ENCODE data around the gene RIMBP2. TPM values are rescaled to one million over a fixed set of nuclear protein-coding genes. Genes with fewer than 3 reads are reported as not detected.

The RIMBP2 gene
- total RNA-seq, 5 donors from 2014 or later (not counting 1 experiment from before 2014, with no cell fraction given), result 0.10 to 0.38 TPM; not detected in 3

- H3K36me3 ChIP-seq (ENCODE audit: control insufficient read depth in 2 of 2, extremely low read depth in 1 of 2, insufficient read depth in 1 of 2, low read length in 1 of 2), result no peaks in the 10 kb centered on the region
- ChIA-PET CTCF (no interaction called here), POLR2A (no interaction called here)
- no peak overlapping the region for H3K4me3 Mint-ChIP-seq
- H3K4me3 ChIP-seq (ENCODE audit: control insufficient read depth in 1 of 2, extremely low read depth in 1 of 2, low read length in 1 of 2), result no peak overlapping the region
- H3K27ac Mint-ChIP-seq, result no peak overlapping the region
- no peak for ATAC-seq (replicated peaks in 1 of 4)
- peaks cover 5 to 11% of the 10 kb centered on the region in 2 donors for H3K27me3 Mint-ChIP-seq
- H3K27me3 ChIP-seq (replicated peaks in 1 of 2; ENCODE audit: control insufficient read depth in 2 of 2, extremely low read depth in 1 of 2, insufficient read depth in 2 of 2, low read length in 1 of 2), result peaks cover 0 to 7% of the 10 kb centered on the region in 2 experiments
- H3K4me1 Mint-ChIP-seq, result no peaks in the 10 kb centered on the region
- no peak overlapping the region for H3K27ac ChIP-seq (ENCODE audit: low read length)
- no peaks in the 10 kb centered on the region for H3K9me3 ChIP-seq
- no peak for DNase-seq
- H3K4me1 ChIP-seq (ENCODE audit: control insufficient read depth in 1 of 2, extremely low read depth in 1 of 2, insufficient read depth in 2 of 2, low read length in 2 of 2), result no peaks in the 10 kb centered on the region
- no peaks in the 10 kb centered on the region for H3K9me3 Mint-ChIP-seq
- 66% methylated on average over 4 of the region's 6 CpGs for WGBS (ENCODE audit: insufficient coverage)
- no peaks in the 10 kb centered on the region for H3K36me3 Mint-ChIP-seq
These were observed 314.4 kb downstream of the RIMBP2 start for GRCh38 chr12:130401703-130402102.

GRCh38 chr12:130398100-130398848 is 317.8 kb downstream of the RIMBP2 start:
- POLR2A ChIA-PET, result no interaction called here
- Mint-ChIP-seq H3K27me3 (peaks cover 8 to 13% of the 10 kb centered on the region in 2 donors), H3K4me1 (no peaks in the 10 kb centered on the region), H3K27ac (no peak overlapping the region), H3K36me3 (no peaks in the 10 kb centered on the region), H3K9me3 (peaks cover 0 to 3% (median 0%) of the 10 kb centered on the region in 3 donors), H3K4me3 (no peak overlapping the region)
- H3K27ac ChIP-seq (ENCODE audit: low read length), result no peak overlapping the region
- CTCF ChIA-PET, result no interaction called here
- H3K36me3 ChIP-seq (ENCODE audit: control insufficient read depth in 2 of 2, extremely low read depth in 1 of 2, insufficient read depth in 1 of 2, low read length in 1 of 2), result no peaks in the 10 kb centered on the region
- WGBS (ENCODE audit: insufficient coverage), result 50% methylated on average over 4 of the region's 12 CpGs
- H3K4me1 ChIP-seq (ENCODE audit: control insufficient read depth in 1 of 2, extremely low read depth in 1 of 2, insufficient read depth in 2 of 2, low read length in 2 of 2), result no peaks in the 10 kb centered on the region
- no peak overlapping the region for H3K4me3 ChIP-seq (ENCODE audit: control insufficient read depth in 1 of 2, extremely low read depth in 1 of 2, low read length in 1 of 2)
- DNase-seq, result no peak
- H3K27me3 ChIP-seq (replicated peaks in 1 of 2; ENCODE audit: control insufficient read depth in 2 of 2, extremely low read depth in 1 of 2, insufficient read depth in 2 of 2, low read length in 1 of 2), result peaks cover 0 to 7% of the 10 kb centered on the region in 2 experiments
- no peaks in the 10 kb centered on the region for H3K9me3 ChIP-seq
- ATAC-seq (replicated peaks in 1 of 4), result no peak

- H3K27me3 ChIP-seq (replicated peaks in 1 of 2; ENCODE audit: control insufficient read depth in 2 of 2, extremely low read depth in 1 of 2, insufficient read depth in 2 of 2, low read length in 1 of 2), result peaks cover 0 to 3% of the 10 kb centered on the region in 2 experiments
- POLR2A ChIA-PET, result no interaction called here
- CTCF ChIA-PET, result no interaction called here
- Mint-ChIP-seq H3K4me1 (no peaks in the 10 kb centered on the region), H3K27ac (no peak overlapping the region), H3K9me3 (peaks cover 0 to 3% (median 0%) of the 10 kb centered on the region in 3 donors), H3K36me3 (no peaks in the 10 kb centered on the region), H3K27me3 (peaks cover 8 to 13% of the 10 kb centered on the region in 2 donors), H3K4me3 (no peak overlapping the region)
- H3K27ac ChIP-seq (ENCODE audit: low read length), result no peak overlapping the region
- DNase-seq, result no peak
- no peak for ATAC-seq (replicated peaks in 1 of 4)
- no peaks in the 10 kb centered on the region for H3K4me1 ChIP-seq (ENCODE audit: control insufficient read depth in 1 of 2, extremely low read depth in 1 of 2, insufficient read depth in 2 of 2, low read length in 2 of 2)
- no CpG with 5 or more reads among the region's 2 CpGs for WGBS (ENCODE audit: insufficient coverage)
- H3K9me3 ChIP-seq, result no peaks in the 10 kb centered on the region
- H3K36me3 ChIP-seq (ENCODE audit: control insufficient read depth in 2 of 2, extremely low read depth in 1 of 2, insufficient read depth in 1 of 2, low read length in 1 of 2), result no peaks in the 10 kb centered on the region
- H3K4me3 ChIP-seq (ENCODE audit: control insufficient read depth in 1 of 2, extremely low read depth in 1 of 2, low read length in 1 of 2), result no peak overlapping the region
These were observed 319.4 kb downstream of the RIMBP2 start for GRCh38 chr12:130396667-130397066.

GRCh38 chr12:130394906-130395305 is 321.2 kb downstream of the RIMBP2 start:
- ATAC-seq (replicated peaks in 1 of 4), result no peak
- DNase-seq, result no peak
- H3K36me3 Mint-ChIP-seq, result no peaks in the 10 kb centered on the region
- ChIA-PET CTCF (no interaction called here), POLR2A (no interaction called here)
- peaks cover 0 to 8% of the 10 kb centered on the region in 2 experiments for H3K27me3 ChIP-seq (replicated peaks in 1 of 2; ENCODE audit: control insufficient read depth in 2 of 2, extremely low read depth in 1 of 2, insufficient read depth in 2 of 2, low read length in 1 of 2)
- H3K9me3 ChIP-seq, result no peaks in the 10 kb centered on the region
- no peak overlapping the region for H3K27ac Mint-ChIP-seq
- peaks cover 0 to 7% (median 2%) of the 10 kb centered on the region in 3 donors for H3K9me3 Mint-ChIP-seq
- no peaks in the 10 kb centered on the region for H3K36me3 ChIP-seq (ENCODE audit: control insufficient read depth in 2 of 2, extremely low read depth in 1 of 2, insufficient read depth in 1 of 2, low read length in 1 of 2)
- no peak overlapping the region for H3K4me3 Mint-ChIP-seq
- peaks cover 6 to 7% of the 10 kb centered on the region in 2 donors for H3K27me3 Mint-ChIP-seq
- no peaks in the 10 kb centered on the region for H3K4me1 ChIP-seq (ENCODE audit: control insufficient read depth in 1 of 2, extremely low read depth in 1 of 2, insufficient read depth in 2 of 2, low read length in 2 of 2)
- no peak overlapping the region for H3K4me3 ChIP-seq (ENCODE audit: control insufficient read depth in 1 of 2, extremely low read depth in 1 of 2, low read length in 1 of 2)
- H3K27ac ChIP-seq (ENCODE audit: low read length), result no peak overlapping the region
- H3K4me1 Mint-ChIP-seq, result no peaks in the 10 kb centered on the region
- 7% methylated on average over 1 of the region's 4 CpGs for WGBS (ENCODE audit: insufficient coverage)

GRCh38 chr12:130391186-130391585 is 324.9 kb downstream of the RIMBP2 start:
- peaks cover 0 to 6% (median 4%) of the 10 kb centered on the region in 3 donors for H3K4me1 Mint-ChIP-seq
- H3K27me3 Mint-ChIP-seq, result peaks cover 3 to 6% of the 10 kb centered on the region in 2 donors
- no peaks in the 10 kb centered on the region for H3K4me1 ChIP-seq (ENCODE audit: control insufficient read depth in 1 of 2, extremely low read depth in 1 of 2, insufficient read depth in 2 of 2, low read length in 2 of 2)
- ATAC-seq (replicated peaks in 1 of 4), result no peak
- POLR2A ChIA-PET, result no interaction called here
- no peaks in the 10 kb centered on the region for H3K36me3 ChIP-seq (ENCODE audit: control insufficient read depth in 2 of 2, extremely low read depth in 1 of 2, insufficient read depth in 1 of 2, low read length in 1 of 2)
- 86% methylated on average over 10 of the region's 14 CpGs for WGBS (ENCODE audit: insufficient coverage)
- H3K9me3 Mint-ChIP-seq, result peaks cover 6 to 14% (median 7%) of the 10 kb centered on the region in 3 donors
- no peaks in the 10 kb centered on the region for H3K36me3 Mint-ChIP-seq
- no peak overlapping the region for H3K27ac ChIP-seq (ENCODE audit: low read length)
- CTCF ChIA-PET, result no interaction called here
- H3K27ac Mint-ChIP-seq, result no peak overlapping the region
- H3K4me3 ChIP-seq (ENCODE audit: control insufficient read depth in 1 of 2, extremely low read depth in 1 of 2, low read length in 1 of 2), result no peak overlapping the region
- DNase-seq, result no peak
- H3K9me3 ChIP-seq, result no peaks in the 10 kb centered on the region
- peaks cover 0 to 7% of the 10 kb centered on the region in 2 experiments for H3K27me3 ChIP-seq (replicated peaks in 1 of 2; ENCODE audit: control insufficient read depth in 2 of 2, extremely low read depth in 1 of 2, insufficient read depth in 2 of 2, low read length in 1 of 2)
- H3K4me3 Mint-ChIP-seq, result no peak overlapping the region

GRCh38 chr12:130385193-130385592 is 330.9 kb downstream of the RIMBP2 start:
- Mint-ChIP-seq H3K36me3 (no peaks in the 10 kb centered on the region), H3K27ac (no peak overlapping the region), H3K27me3 (peaks cover 0 to 2% of the 10 kb centered on the region in 2 donors), H3K9me3 (peaks cover 10 to 14% (median 13%) of the 10 kb centered on the region in 3 donors), H3K4me1 (peaks cover 0 to 6% (median 4%) of the 10 kb centered on the region in 3 donors), H3K4me3 (no peak overlapping the region)
- Histone ChIP-seq H3K4me3 (ENCODE audit: control insufficient read depth in 1 of 2, extremely low read depth in 1 of 2, low read length in 1 of 2) (no peak overlapping the region), H3K36me3 (ENCODE audit: control insufficient read depth in 2 of 2, extremely low read depth in 1 of 2, insufficient read depth in 1 of 2, low read length in 1 of 2) (no peaks in the 10 kb centered on the region), H3K9me3 (no peaks in the 10 kb centered on the region), H3K4me1 (ENCODE audit: control insufficient read depth in 1 of 2, extremely low read depth in 1 of 2, insufficient read depth in 2 of 2, low read length in 2 of 2) (no peaks in the 10 kb centered on the region), H3K27me3 (replicated peaks in 1 of 2; ENCODE audit: control insufficient read depth in 2 of 2, extremely low read depth in 1 of 2, insufficient read depth in 2 of 2, low read length in 1 of 2) (peaks cover 0 to 3% of the 10 kb centered on the region in 2 experiments), H3K27ac (ENCODE audit: low read length) (no peak overlapping the region)
- DNase-seq (no peak), ATAC-seq (replicated peaks in 1 of 4) (no peak)
- WGBS (ENCODE audit: insufficient coverage), result no CpG with 5 or more reads among the region's 4 CpGs
- CTCF ChIA-PET, result no interaction called here
- POLR2A ChIA-PET, result no interaction called here

Data from T-cell (primary cell).